Measurements from ENCODE around the gene COL26A1. TPM values are rescaled to one million over a fixed set of nuclear protein-coding genes. Genes with fewer than 3 reads are reported as not detected.

Gene COL26A1
- polyA plus RNA-seq, 1 donor (not counting 4 experiments of a cell fraction or from before 2014, with no cell fraction given), result not detected

DNA sequence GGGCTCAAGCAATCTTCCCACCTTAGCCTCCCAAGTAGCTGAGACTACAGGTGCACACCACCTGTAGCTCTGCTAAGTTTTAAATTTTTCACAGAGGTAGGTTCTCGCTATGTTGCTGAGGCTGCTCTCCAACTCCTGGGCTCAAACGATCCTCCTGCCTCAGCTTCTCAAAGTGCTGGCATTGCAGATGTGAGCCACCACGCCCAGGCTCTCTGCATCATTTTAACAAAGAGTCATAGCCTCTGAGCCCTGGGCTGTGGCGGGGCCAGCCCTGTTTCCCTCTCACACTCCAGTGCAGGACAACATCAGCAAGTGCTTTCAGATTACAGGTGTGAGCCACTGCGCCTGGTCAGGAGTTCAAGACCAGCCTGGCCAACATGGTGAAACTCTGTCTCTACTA, 102.5 kb downstream of the COL26A1 start:
- DNase-seq (ENCODE audit: low read depth, low spot score) (no peak), FAIRE-seq (no peak)
- dilution Hi-C loops (cut with MboI; ENCODE audit: extremely low pct_ligation_motif_present, low sequenced_read_pairs), result no loop called here
- H3K9me3 ChIP-seq (ENCODE audit: control insufficient read depth, low read depth, low read length), result no peaks in the 10 kb centered on the region
- no peak overlapping the region for H3K4me2 ChIP-seq (ENCODE audit: control insufficient read depth, extremely low read depth, insufficient read depth, low read depth, low read length)
- no peaks in the 10 kb centered on the region for H3K4me1 ChIP-seq (ENCODE audit: control insufficient read depth, extremely low read depth, insufficient read depth, low read length)
- H3K9me1 ChIP-seq (ENCODE audit: control insufficient read depth, extremely low read depth, insufficient read depth, low read length), result no peaks in the 10 kb centered on the region
- no peaks in the 10 kb centered on the region for H3K79me2 ChIP-seq (ENCODE audit: control insufficient read depth, insufficient read depth, low read length)
- TF ChIP-seq EZH2 (IDR thresholded peaks at IDR 0.05; ENCODE audit: low read length), result no peak
- TF ChIP-seq, protein P1, sequence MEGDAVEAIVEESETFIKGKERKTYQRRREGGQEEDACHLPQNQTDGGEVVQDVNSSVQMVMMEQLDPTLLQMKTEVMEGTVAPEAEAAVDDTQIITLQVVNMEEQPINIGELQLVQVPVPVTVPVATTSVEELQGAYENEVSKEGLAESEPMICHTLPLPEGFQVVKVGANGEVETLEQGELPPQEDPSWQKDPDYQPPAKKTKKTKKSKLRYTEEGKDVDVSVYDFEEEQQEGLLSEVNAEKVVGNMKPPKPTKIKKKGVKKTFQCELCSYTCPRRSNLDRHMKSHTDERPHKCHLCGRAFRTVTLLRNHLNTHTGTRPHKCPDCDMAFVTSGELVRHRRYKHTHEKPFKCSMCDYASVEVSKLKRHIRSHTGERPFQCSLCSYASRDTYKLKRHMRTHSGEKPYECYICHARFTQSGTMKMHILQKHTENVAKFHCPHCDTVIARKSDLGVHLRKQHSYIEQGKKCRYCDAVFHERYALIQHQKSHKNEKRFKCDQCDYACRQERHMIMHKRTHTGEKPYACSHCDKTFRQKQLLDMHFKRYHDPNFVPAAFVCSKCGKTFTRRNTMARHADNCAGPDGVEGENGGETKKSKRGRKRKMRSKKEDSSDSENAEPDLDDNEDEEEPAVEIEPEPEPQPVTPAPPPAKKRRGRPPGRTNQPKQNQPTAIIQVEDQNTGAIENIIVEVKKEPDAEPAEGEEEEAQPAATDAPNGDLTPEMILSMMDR (optimal IDR thresholded peaks at IDR 0.05 in 1 of 3, IDR thresholded peaks at IDR 0.05 in 1 of 3, conservative IDR thresholded peaks at IDR 0.05 in 1 of 3; ENCODE audit: extremely low read depth in 1 of 3, insufficient read depth in 2 of 3, low read length in 3 of 3), result no peak
- H4K20me1 ChIP-seq (ENCODE audit: control insufficient read depth, extremely low read depth, insufficient read depth, low read length), result no peaks in the 10 kb centered on the region
- H3K27me3 ChIP-seq (ENCODE audit: control insufficient read depth, extremely low read depth, insufficient read depth, low read length), result no peaks in the 10 kb centered on the region
- H2AFZ ChIP-seq (ENCODE audit: control insufficient read depth, low read length), result no peak overlapping the region
- no peak overlapping the region for H3K4me3 ChIP-seq (ENCODE audit: control insufficient read depth in 2 of 3, extremely low read depth in 1 of 3, insufficient read depth in 2 of 3, low read depth in 1 of 3, low read length in 3 of 3)
- H3K9ac ChIP-seq (ENCODE audit: control insufficient read depth, extremely low read depth, insufficient read depth, low read length), result no peak overlapping the region
- no peak overlapping the region for H3K27ac ChIP-seq (ENCODE audit: control insufficient read depth, insufficient read depth, low read length)
- no peaks in the 10 kb centered on the region for H3K36me3 ChIP-seq (ENCODE audit: control insufficient read depth in 2 of 2, extremely low read depth in 1 of 2, insufficient read depth in 2 of 2, low read length in 2 of 2)

DNA sequence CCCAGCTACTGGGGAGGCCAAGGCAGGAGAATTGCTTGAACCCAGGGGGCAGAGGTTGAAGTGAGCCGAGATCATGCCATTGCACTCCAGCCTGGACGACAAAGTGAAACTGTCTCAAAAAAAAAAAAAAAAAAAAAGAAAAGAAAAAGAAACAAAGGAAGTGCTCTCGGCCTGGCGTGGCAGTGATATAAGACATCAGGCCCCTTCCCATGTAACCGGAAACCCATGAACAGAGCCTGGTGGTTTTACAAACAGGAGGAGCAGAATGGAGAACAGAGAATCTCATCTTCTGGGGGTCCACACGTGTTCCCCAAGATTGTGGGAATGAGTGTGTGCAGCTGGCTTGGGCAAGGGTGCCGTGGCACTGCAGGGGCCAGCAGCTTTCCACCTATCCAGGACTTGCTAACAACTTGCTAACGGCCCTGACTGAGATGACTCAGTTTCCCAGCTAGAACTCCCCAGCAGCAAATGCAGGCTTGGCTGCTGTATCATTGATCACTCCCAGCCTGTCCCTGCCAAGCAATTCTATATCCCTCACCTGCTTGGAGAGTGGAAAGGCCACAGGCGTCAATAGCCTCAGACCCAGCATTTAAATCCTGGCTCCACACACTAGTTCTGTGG, 103.0 kb downstream of the COL26A1 start:
- Histone ChIP-seq H3K4me1 (ENCODE audit: control insufficient read depth, extremely low read depth, insufficient read depth, low read length) (no peaks in the 10 kb centered on the region), H3K9ac (ENCODE audit: control insufficient read depth, extremely low read depth, insufficient read depth, low read length) (no peak overlapping the region), H3K27me3 (ENCODE audit: control insufficient read depth, extremely low read depth, insufficient read depth, low read length) (no peaks in the 10 kb centered on the region), H2AFZ (ENCODE audit: control insufficient read depth, low read length) (no peak overlapping the region), H3K4me3 (ENCODE audit: control insufficient read depth in 2 of 3, extremely low read depth in 1 of 3, insufficient read depth in 2 of 3, low read depth in 1 of 3, low read length in 3 of 3) (no peak overlapping the region), H3K4me2 (ENCODE audit: control insufficient read depth, extremely low read depth, insufficient read depth, low read depth, low read length) (no peak overlapping the region), H3K79me2 (ENCODE audit: control insufficient read depth, insufficient read depth, low read length) (no peaks in the 10 kb centered on the region), H4K20me1 (ENCODE audit: control insufficient read depth, extremely low read depth, insufficient read depth, low read length) (no peaks in the 10 kb centered on the region), H3K9me3 (ENCODE audit: control insufficient read depth, low read depth, low read length) (no peaks in the 10 kb centered on the region), H3K27ac (ENCODE audit: control insufficient read depth, insufficient read depth, low read length) (no peak overlapping the region), H3K9me1 (ENCODE audit: control insufficient read depth, extremely low read depth, insufficient read depth, low read length) (no peaks in the 10 kb centered on the region), H3K36me3 (ENCODE audit: control insufficient read depth in 2 of 2, extremely low read depth in 1 of 2, insufficient read depth in 2 of 2, low read length in 2 of 2) (no peaks in the 10 kb centered on the region)
- dilution Hi-C loops (cut with MboI; ENCODE audit: extremely low pct_ligation_motif_present, low sequenced_read_pairs), result no loop called here
- no peak for TF ChIP-seq EZH2 (IDR thresholded peaks at IDR 0.05; ENCODE audit: low read length)
- TF ChIP-seq, protein P1 (optimal IDR thresholded peaks at IDR 0.05 in 1 of 3, IDR thresholded peaks at IDR 0.05 in 1 of 3, conservative IDR thresholded peaks at IDR 0.05 in 1 of 3; ENCODE audit: extremely low read depth in 1 of 3, insufficient read depth in 2 of 3, low read length in 3 of 3), result no peak
- no peak for FAIRE-seq
- no peak for DNase-seq (ENCODE audit: low read depth, low spot score)

Measured in keratinocyte (primary cell).